M059J (cell line): Measurements from ENCODE around the gene ATP5F1D. TPM values are rescaled to one million over a fixed set of nuclear protein-coding genes. Genes with fewer than 3 reads are reported as not detected.

Experiments
- DNase-seq: peaks from one replicate; pipeline ENCODE4 v3.0.0-alpha.2; 2012; ENCODE audit warnings: low read depth
- total RNA-seq: library from RNA; depleted of rRNA; stranded (reverse); fragments of >200 nt; shearing (Covaris generic); gene quantifications from 2 replicates; pipeline ENCODE4 v1.2.3, GENCODE V29; 2014; rRNA removed

The ATP5F1D gene
- total RNA-seq, 1 experiment from 2014 or later = 69.8 TPM

DNA sequence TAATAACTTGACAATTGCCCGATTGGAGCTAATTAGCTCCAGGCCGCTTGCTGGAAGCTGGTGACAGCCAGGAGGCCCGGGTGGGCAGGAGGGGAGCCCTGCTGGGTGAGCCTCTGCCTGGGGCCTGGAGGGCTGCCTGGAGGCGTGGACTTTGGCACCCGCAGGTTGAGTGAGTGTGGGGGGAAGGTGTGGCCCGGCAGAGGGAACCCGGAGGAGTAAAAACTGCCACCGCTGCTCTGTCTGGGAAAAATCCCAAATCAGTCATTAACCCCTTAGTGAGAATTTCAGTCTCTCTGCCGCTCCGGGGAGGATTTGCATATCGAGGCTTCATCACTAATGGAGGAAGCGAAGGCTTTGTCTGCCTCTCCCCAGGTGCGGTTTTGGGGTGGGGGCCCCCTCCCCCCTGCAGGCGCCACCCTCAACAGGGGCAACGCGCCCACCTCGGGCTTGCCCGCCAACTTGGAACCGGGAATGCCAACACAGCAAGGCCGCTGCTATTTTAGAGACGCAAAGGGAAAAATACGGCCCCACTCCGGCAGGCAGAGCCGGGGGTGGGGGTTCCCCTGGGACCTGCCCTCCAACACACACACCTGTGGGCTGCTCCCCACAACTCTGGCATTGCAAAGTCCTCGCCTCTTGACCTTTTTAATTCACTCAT lies 50.3 kb downstream of the ATP5F1D start:
- no peak for DNase-seq

DNA sequence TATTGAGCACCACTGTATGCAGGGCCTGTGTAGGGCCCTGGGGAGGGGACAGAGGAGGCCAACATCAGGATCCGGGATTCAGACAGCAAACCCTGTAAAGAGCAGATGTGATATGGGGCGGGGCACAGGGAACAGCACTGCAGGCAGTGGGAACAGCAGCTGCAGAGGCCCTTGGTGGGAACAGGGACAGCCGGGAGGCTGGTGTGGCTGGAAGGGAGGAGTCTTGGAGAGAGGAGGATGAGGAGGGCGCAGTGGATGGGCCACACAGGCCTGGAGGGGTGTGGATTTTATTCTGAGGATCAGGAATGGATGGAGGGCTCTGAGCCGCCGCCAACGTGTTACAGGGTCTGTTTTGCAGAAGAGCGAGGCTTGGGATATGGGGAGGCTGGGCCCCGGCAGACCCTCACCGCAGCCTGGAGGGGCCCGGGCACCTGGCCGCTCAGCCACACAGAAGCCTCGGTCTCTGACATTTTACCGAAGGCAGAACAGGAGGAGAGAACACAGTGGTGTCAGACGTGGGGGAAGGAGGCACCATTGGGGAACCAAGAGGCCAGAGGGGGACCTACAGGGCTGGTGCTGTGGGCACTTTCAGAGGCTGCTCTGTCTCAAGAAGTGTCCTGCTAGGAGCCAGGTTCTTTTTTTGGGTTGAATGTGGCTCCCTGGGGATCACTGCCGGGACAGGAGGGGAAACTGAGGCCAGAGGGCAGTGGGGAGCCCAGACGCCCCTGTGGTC lies 51.0 kb downstream of the ATP5F1D start:
- no peak for DNase-seq

GRCh38 chr19:1293782-1294604 lies 52.4 kb downstream of the ATP5F1D start:
- DNase-seq = no peak

Other genes starting within 250 kb of the ATP5F1D start
- gene GRIN3B, start 241.3 kb upstream of the ATP5F1D start, total RNA-seq = not detected in 2 replicates
- 99.9 and 126 TPM in 2 replicates for gene TMEM259, start 220.6 kb upstream of the ATP5F1D start, total RNA-seq
- not detected in 2 replicates for gene RNU6-2, start 220.2 kb upstream of the ATP5F1D start, total RNA-seq
- 259 and 333 TPM in 2 replicates for gene CNN2, start 215.1 kb upstream of the ATP5F1D start, total RNA-seq
- gene ABCA7, start 201.6 kb upstream of the ATP5F1D start, total RNA-seq = 9.3 and 13.5 TPM in 2 replicates
- gene ARHGAP45, start 174.6 kb upstream of the ATP5F1D start, total RNA-seq = 12.7 and 40.8 TPM in 2 replicates
- 145 and 164 TPM in 2 replicates for gene POLR2E, start 146.4 kb upstream of the ATP5F1D start, total RNA-seq
- gene GPX4, start 137.8 kb upstream of the ATP5F1D start, total RNA-seq = 684 and 697 TPM in 2 replicates
- gene SBNO2, start 67.5 kb upstream of the ATP5F1D start, total RNA-seq = 9.3 and 17.4 TPM in 2 replicates
- gene STK11, start 36.0 kb upstream of the ATP5F1D start, total RNA-seq = 31.5 and 71.6 TPM in 2 replicates
- 0.44 and 4.4 TPM in 2 replicates for gene CBARP, start 3.7 kb upstream of the ATP5F1D start, total RNA-seq
- 4.5 and 11.0 TPM in 2 replicates for gene MIDN, start 6.8 kb downstream of the ATP5F1D start, total RNA-seq
- 115 and 145 TPM in 2 replicates for gene CIRBP, start 27.6 kb downstream of the ATP5F1D start, total RNA-seq
- gene FAM174C, start 33.8 kb downstream of the ATP5F1D start, total RNA-seq = 108 and 128 TPM in 2 replicates
- not detected in 2 replicates for gene EFNA2, start 44.1 kb downstream of the ATP5F1D start, total RNA-seq
- gene NDUFS7, start 142.2 kb downstream of the ATP5F1D start, total RNA-seq = 119 and 150 TPM in 2 replicates
- 33.2 and 37.7 TPM in 2 replicates for gene GAMT, start 159.8 kb downstream of the ATP5F1D start, total RNA-seq
- gene DAZAP1, start 165.8 kb downstream of the ATP5F1D start, total RNA-seq = 87.7 and 97.6 TPM in 2 replicates
- gene RPS15, start 196.6 kb downstream of the ATP5F1D start, total RNA-seq = 1,527 and 2,021 TPM in 2 replicates
- gene APC2, start 208.4 kb downstream of the ATP5F1D start, total RNA-seq = 0.49 TPM in 1 of 2 replicates, not detected in the other
- gene C19orf25, start 237.5 kb downstream of the ATP5F1D start, total RNA-seq = 35.6 and 47.7 TPM in 2 replicates
- gene PCSK4, start 248.6 kb downstream of the ATP5F1D start, total RNA-seq = 0.96 TPM in 1 of 2 replicates, not detected in the other
- 5.2 and 6.3 TPM in 2 replicates for gene REEP6, start 249.4 kb downstream of the ATP5F1D start, total RNA-seq